GM19023 (cell line): ENCODE data around the gene CTNNBL1.

ENCODE experiments used
- ATAC-seq: cut with Tn5 transposase; IDR thresholded peaks from one replicate; pipeline ENCODE4 v1.9.1; 2021; ENCODE audit warnings: mild to moderate bottlenecking, moderate library complexity; ENCODE audit not compliant: unreplicated experiment

Gene CTNNBL1

GRCh38 chr20:37808233-37809070 lies 114.6 kb downstream of the CTNNBL1 start:
- ATAC-seq = no peak

- ATAC-seq = no peak
These were observed 116.2 kb downstream of the CTNNBL1 start for GRCh38 chr20:37810027-37810426.

GRCh38 chr20:37816003-37816402 lies 122.2 kb downstream of the CTNNBL1 start:
- ATAC-seq = no peak

DNA sequence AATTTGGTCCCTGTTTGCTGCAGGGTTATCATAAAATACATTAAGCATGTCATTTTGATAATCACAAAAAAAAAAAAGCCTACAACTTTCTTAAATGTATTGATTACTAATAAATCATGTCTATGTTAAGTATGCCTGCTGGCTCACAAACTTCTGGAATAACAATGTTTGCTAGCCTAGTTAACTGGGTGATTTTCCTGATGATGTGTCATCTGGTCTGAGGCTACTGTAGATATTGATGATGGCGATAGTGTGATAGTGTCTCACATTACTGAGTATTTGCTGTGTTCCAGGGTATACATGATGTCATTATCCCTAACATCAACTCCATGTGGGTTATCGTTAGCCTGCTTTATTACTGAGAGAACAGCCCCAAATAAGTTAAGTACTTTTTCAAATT lies 122.9 kb downstream of the CTNNBL1 start:
- no peak for ATAC-seq

- no peak for ATAC-seq
These were observed 127.9 kb downstream of the CTNNBL1 start for GRCh38 chr20:37821696-37822095.

- ATAC-seq = no peak
These were observed 128.3 kb downstream of the CTNNBL1 start for GRCh38 chr20:37822141-37822601.

- ATAC-seq = no peak
These were observed 129.6 kb downstream of the CTNNBL1 start for GRCh38 chr20:37823296-37823980.

GRCh38 chr20:37827605-37828004 lies 133.8 kb downstream of the CTNNBL1 start:
- ATAC-seq = no peak

GRCh38 chr20:37828684-37829083 lies 134.9 kb downstream of the CTNNBL1 start:
- no peak for ATAC-seq

GRCh38 chr20:37829128-37829527 lies 135.3 kb downstream of the CTNNBL1 start:
- ATAC-seq = no peak

GRCh38 chr20:37833221-37833896 lies 139.5 kb downstream of the CTNNBL1 start:
- no peak for ATAC-seq

DNA sequence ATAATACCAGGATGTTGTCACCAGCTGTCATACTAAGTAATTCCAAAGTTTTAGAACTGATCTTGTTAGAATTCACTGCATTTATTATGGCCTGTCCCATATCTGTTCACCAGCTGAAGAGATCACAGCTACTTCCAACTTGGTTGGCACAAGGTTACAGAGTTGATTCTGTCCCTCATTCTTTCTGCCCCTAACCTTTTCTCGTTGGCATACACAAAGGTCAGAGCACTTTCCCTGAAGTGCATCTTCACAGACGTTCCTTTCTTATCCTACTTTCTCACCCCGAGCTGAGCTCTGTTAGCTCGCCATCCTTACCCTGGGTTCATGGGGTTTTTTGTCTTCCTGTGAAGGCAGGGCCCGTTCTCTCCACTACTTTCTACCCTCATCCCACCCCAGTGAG lies 143.1 kb downstream of the CTNNBL1 start:
- ATAC-seq = no peak

DNA sequence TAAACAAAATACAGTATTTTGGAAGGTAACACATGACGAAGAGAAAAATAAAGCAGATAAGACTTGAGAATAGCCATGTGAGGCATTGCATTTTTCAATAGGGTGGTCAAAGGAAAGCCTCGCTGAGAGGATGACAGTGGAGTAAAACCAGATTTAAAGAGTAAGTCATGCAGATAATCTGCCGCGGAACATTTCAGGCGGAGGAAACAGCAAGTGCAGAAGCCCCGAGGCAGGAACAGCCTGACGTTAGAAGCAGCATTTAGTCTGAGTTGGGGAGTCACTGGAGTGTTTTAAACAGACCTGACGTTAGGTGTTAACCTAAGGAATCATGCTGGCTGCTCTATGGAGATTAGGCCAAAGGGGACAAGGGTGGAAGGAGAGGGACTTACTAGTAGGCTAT lies 144.1 kb downstream of the CTNNBL1 start:
- no peak for ATAC-seq

- ATAC-seq = no peak
These were observed 145.1 kb downstream of the CTNNBL1 start for GRCh38 chr20:37838769-37839431.

DNA sequence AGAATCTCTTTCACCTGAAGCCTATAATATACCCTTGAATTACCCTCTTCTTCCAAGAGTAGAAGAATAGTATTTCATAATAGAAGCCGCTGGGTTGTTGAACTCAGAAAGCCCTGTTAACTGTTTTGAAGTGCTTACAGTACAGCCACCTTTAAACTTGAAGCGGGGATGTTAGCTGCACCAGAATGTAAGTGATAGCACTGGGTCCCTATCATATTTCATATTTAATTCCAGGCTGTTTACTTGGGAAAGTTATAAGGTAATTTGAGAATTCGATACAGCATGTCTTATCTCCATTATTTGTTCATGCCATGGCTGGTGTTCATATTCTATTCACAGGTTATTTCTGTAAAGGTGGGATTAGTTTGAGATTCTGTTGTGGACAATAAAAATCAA lies 145.6 kb downstream of the CTNNBL1 start:
- no peak for ATAC-seq

- ATAC-seq = no peak
These were observed 146.1 kb downstream of the CTNNBL1 start for GRCh38 chr20:37839955-37840354.

GRCh38 chr20:37841389-37841788 lies 147.6 kb downstream of the CTNNBL1 start:
- ATAC-seq = no peak

- no peak for ATAC-seq
These were observed 148.1 kb downstream of the CTNNBL1 start for GRCh38 chr20:37841971-37842370.

- ATAC-seq = no peak
These were observed 151.4 kb downstream of the CTNNBL1 start for GRCh38 chr20:37845241-37845681.

GRCh38 chr20:37845878-37846277 lies 152.0 kb downstream of the CTNNBL1 start:
- ATAC-seq = no peak

GRCh38 chr20:37846573-37846972 lies 152.7 kb downstream of the CTNNBL1 start:
- ATAC-seq = no peak
